Islet of Langerhans (tissue), 1 donor: Measurements from ENCODE around the gene VPS35L.

Source experiments
- FAIRE-seq: peaks from one replicate; lab custom pipeline; 2011; peaks lifted over from hg19 to GRCh38; lab: Jason Lieb, UNC

VPS35L gene

DNA sequence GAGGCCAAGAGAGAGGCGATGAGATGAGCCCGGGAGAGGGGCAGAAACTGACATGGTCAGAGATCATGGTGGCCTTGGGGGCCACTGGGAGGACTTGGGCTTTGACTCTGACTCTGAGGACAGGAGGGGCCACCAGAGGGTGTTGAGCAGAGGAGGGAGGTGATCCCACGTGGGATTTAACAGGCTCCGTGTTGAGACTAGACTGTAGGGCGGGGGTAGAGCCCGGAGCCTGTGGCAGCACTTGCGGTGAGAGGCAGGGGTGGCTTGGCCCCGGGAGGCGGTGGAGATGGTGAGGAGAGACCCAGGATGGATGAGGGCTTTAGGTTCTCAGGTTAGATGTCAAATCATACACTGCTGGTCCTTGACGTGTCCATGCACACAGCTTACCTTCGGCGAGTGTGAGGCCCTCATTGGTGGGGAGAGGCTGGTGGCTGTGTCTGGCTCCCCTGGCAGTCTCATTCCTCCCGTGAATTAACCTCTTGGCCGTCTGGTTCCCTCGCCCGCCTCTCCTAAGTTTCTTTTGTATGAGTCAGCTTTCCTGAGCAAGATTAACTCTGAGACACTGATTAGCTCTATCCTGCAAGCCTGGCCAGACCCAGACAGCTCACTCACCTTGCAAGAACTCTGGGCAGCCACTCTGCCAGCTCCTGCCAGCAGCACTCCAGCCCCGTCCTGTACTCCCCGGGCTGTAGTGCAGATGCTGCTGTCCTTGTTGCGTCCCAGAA is 39.7 kb downstream of the VPS35L start:
- no peak for FAIRE-seq

DNA sequence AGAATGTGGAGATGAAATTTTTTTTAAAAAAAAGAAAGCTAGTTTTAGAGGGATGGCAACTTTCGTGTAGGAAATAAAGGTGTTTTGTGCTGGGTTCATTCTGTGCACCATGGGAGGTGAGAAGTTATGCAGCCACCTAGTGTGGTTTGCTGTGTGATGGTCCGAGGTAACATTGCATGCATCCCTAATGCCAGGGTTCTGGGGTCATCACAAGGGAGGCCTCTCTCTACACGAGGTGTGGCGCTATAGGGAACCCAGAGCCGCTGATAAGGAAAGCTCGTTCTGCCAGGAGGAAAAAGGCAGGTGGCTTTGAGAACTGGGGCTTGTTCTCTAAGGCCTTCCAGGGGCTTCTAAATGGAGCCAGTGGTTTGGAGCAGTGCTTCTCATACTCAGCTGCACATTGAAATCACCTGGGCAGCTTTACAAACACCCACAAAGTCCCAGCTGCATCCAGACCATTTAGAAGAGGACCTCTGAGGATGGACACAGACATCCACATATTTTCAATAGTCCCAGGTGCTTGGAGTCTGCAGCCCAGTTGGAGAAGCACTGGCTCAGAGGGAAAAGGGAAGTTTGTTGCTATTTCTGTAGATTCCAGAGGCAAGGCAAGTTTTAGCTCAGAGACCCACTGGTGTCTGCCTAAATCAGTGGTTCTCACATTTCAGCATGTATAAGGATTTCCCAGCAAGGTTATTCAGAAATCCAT is 43.5 kb downstream of the VPS35L start:
- no peak for FAIRE-seq

DNA sequence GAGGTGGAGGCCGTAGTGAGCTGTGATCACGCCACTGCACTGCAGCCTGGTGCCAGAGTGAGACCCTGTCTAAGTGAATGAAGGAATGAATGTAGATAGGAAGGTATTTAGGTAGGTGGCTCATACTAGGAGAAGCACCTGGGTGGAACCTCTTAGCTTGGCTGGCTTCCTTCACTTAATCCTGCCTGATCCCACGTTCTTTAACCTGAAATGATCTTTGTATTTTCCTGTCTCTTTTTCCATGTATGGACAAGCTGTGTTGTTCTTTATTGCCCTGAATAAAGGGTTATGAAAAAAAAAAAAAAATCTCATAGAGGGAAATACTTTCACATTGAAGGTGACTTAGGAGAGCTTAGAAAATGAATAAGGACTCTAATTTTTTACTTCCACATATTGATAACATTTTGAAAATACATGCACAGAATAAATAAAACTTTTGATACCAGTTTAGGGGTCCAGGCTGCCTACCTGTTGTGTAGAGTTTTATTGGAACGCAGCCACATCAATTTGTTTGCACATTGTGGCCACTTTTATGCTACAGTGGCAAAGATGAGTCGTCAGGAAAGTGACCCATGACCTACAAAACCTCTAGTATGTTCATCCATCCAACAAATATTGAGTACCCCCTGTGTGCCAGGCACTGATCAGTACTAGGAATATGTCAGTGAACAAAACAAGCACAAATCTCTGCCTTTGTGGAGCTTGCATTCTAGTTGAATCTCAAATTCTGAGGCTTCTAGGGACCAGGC is 44.6 kb downstream of the VPS35L start:
- no peak for FAIRE-seq

DNA sequence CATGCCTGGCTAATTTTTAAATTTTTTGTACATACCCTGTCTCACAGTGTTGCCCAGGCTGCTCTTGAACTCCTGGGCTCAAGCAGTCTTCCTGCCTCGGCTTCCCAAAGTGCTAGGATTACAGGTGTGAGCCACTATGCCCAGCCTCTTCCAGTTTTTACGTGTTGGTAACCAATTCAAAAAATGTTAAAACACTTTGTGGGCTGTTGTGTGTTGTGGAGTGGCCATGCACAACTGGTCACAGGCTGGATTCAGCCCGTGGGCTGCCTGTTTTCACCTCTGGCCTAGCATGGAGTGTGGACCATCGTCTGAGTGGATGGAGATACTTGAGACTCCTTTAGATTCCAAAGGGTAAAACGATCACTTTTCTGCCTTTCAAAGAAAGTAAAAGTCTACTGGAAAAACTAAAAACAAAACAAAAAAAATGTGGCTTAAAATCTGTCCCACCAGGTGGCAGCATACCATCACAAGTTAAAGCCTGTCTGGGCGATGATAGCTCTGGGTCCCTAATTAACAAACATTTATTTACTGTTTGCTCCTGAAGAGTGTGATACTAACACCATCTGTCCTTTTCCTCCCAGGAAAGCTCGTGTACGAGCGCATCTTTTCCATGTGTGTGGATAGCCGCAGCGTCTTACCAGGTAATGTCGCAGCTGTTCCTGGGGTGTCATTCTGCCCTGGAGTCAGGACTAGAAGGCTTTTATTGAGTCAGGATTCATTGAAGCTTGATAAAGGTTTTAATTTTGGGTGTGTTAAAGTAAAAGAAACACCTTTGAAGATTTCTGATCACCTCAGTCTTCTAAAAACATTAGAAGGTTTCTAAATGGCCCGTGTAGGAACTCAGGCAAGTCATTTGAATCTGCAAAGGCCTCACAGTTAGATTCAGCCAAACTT is 45.8 kb downstream of the VPS35L start:
- FAIRE-seq, result peak; percentile 13

DNA sequence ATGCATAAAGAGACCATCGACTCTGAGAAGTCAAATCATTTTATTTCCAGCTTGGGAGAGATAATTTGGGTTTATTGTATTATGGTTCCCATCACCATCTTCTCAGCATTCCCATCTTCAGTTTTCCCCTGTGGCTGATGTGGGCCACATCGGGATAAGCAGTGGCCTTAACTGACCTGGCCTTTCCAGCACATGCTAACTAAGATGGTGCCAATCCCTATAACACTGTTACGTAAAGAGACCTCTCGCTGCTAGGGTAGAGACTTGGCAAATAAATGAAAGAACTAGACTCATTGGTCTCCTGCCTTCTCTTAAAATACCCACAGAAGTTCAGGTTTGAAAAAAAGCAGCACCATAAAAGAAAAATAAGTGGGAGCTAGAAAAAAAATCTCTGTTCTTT is 49.4 kb downstream of the VPS35L start:
- no peak for FAIRE-seq

DNA sequence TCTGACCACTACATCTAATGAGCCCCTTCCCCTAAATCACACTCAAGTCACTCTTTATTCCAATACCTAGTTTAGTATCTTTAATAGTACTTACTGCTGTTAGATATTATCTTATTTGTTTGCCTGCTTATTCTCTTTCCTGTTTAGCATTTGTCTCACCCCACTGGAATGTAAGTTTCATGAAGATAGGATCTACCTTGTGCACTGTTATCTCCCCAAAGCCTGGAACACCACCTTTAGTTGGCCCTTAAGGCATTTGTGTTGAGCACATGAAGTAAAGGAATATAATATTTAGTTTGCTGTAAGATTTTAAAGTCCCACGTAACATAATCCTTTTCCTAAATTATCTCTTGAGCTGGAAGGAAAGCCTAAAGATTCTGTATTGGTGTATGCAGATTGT is 50.2 kb downstream of the VPS35L start:
- FAIRE-seq, result no peak

DNA sequence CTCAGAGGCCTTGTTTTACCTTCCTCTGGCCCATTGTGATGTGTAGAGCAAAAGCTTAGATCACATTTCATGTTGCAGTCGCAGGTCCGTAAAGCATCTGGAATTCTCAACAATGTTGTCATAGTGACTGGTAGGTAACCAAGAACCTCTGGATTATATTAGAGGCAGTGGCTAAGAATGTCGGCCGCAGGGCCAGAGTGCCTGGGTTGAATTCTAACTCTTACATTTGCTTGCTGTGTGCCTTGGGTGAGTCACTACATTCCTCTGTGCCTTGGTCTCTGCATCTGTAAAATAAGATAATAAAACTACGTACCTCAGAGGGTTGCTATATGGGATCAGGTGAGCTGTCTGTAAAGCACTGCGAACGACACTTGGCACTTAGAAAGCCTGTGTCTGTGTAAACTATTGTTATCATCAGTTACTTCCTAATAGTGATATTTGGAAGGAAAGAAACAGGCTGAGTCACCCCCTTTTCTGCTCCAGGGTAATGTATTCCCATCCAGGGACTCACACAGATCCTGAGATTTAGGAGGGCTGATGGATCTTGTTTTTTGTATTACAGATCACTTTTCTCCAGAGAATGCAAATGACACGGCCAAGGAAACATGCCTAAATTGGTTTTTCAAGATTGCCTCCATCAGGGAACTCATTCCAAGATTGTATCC is 52.2 kb downstream of the VPS35L start:
- FAIRE-seq, result no peak

DNA sequence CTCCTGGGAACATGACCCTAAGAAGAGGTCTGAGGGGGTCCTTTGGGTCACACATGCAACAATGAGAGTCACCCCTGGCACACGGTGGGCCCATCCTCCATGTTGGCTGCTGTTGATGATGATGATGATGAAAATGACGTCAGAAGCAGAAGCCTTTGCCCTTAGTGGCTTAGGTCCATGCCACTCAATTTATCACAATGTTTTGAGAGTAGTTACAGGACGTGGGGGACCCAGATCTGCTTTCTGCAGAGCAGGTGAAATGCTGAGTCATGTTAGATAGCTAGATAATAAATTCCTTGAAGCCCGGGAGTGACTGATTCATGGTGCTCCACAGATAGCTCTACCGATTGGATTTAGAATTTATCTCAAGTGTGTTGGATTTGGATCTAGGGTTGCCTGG is 53.9 kb downstream of the VPS35L start:
- no peak for FAIRE-seq

DNA sequence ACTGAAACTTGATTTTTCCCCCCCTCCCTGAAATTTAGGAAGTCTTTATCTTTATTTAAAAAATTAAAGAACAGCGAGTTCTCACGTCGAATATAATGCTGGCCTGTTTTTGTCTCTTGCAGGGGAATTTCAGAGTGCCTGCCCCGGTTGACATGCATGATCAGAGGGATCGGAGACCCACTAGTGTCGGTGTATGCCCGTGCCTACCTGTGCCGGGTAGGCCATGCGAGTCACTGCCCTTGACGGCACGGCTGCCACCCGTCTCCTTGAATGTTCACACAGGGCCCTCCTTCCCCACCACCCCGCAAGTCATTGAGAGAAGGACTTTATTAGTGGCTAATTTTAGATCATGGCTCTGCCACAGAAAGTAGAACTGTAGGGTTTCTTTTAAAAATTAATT is 54.7 kb downstream of the VPS35L start:
- FAIRE-seq, result no peak

DNA sequence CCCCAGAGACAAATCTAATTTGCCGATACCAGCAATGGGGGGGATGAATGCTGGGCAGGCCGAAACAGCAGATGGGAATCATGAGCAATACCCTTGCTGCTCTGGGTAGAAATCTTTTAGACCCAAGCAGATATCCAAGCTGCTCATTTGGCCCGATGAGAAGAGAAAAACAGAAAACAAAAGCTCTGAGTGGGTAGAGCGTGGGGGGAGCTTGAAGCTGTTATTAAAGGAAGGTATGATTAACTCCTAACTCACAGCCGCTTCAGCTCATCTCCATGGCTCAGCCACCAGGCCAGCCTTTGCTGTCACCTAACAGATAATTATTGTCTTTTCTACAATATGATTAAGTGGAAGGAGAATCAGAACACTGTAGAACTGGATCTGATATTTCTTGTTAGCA is 58.3 kb downstream of the VPS35L start:
- no peak for FAIRE-seq

DNA sequence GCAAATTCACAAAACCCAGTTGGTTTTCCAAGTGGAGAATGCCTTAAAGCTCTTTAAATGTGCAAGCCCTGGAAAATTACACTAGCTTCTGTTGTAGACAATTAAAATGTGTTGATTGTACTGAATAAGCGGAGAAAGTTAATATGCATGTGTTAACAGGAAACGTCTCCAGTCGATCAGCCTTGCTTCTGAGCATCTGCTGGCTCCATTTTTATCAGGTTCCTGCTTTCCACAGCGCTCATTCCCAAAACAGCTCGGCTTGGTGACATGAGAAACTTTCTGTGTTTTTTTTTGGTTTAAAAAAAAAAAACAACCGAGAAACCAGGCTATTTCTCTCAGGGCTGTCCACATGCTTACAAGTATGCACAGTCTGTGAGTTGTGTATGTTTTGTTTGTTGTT is 60.7 kb downstream of the VPS35L start:
- no peak for FAIRE-seq

DNA sequence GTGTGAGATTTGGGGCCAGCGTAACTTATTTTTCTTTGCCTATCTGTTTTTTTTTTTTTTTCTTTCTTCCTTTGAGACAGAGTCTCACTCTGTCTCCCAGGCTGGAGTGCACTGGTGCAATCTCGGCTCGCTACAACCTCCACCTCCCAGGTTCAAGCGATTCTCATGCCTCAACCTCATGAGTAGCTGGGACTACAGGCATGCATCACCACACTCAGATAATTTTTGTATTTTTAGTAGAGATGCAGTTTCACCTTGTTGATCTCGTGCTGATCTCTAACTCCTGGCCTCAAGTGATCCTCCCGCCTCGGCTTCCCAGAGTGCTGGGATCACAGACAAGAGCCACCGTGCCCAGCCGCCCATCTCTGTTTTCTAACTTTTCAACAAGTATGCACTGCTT is 63.4 kb downstream of the VPS35L start:
- no peak for FAIRE-seq

DNA sequence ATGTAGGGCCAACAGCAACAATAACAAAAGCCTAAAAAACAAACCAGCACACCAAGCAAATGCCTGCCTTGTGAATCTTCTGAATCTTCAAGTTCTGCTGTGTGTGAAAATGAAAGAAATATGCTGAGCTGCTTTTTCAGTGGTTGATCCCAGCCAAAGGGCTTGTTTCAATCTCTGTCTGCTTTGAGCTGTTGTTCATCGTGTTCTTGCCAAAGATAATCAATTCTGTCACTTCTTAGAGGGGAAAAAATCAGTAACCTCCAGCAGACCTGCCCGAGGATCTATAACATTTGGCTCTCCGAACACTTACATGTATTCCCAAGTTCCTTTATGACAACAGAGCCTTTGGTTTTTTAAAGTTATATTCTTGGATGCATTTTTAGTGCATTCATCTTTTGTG is 65.9 kb downstream of the VPS35L start:
- FAIRE-seq, result no peak

DNA sequence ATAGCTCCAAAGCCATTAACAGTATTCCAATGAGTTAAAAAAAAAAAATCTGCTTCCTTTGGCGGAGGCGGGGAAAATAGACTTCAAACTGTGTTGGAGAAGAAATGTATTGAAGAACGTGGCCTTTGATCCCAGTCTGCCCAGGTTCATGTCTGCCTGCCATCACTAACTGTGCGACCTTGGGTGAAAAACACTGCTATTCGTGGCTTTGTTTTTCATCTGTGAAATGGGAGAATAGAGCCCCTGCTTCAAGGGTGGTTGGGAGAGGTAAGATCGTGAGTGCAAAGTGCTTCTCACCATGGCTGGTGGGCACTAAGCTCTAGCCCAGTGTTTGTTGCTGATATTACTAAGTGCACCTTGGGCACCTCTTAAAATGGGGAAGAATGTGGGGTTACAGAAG is 69.5 kb downstream of the VPS35L start:
- FAIRE-seq, result no peak

DNA sequence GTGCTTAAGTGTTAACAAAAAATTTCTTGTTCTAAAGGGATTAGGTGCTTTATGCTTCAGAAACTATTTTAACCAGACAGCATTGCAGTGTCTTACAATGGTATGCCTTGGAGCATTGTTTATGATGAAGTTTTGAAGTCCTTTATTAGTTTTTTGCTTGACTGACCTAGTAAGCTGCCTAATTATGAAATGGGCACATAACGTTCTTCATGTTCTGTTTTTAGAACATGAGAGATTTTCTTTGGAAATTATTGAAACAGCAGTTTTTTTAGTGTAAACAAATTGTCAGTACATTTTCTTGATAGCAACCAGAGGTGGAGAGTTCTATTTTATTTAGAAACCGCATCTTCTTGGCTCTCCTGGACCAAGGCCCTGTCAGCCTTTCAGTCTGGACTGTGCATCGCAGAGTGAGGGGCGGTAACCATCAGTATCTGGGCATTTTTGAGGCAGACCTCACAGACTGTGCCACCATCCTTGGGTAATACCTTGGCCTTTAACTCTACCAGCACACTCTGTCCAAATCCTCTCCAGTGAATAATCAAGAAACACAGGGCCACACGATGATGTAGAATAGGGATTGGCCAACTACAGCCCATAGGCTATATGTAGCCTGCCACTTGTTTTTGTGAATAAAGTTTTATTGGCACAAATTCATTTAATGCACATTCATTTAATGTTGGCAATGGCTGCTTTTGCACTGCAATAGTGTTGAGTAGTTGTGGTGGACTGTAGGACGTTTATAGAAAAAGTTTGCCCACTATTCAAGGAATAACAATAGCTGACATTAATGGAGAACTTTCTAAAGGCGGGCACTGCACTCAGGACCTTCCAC is 81.1 kb downstream of the VPS35L start:
- no peak for FAIRE-seq

DNA sequence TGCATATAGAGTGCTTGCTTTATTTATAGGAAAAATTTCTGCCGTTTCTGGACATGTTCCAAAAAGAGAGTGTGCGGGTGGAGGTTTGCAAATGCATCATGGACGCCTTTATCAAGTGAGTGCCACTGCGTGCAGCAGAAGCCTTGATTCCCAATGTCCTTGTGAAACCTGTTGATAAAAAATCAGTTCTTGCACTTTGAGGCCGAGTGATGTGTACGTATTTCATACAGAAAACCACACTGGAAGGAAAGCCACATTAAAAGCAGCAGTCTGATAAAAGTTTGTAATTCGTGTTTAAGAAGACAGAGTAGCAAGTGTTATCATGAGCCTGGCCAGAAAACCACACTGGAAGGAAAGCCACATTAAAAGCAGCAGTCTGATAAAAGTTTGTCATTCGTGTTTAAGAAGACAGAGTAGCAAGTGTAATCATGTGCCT is 84.5 kb downstream of the VPS35L start:
- no peak for FAIRE-seq

DNA sequence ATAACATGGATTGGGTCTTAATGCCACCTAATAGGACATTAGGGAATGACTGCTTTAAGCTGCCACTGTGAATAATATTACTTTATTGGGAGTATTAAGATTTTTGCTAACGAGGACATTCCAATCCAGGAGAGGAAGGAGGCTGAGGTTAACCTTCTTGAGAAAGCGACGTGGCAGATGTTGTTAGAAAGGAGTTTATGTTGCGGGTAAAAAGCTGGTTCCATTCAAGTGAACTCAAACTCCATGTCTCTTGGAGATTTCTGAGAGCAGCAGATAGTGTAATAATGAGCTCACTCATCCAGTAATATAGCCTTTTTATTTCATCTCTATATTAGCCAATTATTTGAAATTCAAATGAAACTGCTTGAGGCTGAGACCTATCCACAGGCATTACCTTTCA is 87.0 kb downstream of the VPS35L start:
- no peak for FAIRE-seq

DNA sequence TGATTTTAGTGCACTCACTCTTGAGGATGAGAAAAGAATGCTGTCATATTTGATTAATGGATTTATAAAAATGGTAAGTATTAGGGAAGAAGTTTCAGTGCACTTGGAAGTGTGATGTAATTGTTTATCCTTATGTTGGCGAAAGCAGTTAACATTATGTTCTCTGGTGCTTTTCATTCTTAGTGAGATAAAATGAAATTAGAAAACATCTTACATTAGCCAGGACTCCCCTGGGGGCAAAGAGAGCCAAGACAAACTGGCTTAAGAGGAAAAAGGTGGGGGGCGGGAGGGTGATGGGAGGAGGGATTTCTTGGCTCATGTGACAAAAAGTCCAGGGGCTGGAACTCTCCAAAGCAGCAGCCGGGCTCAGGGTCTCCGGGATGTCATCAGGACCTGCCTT is 89.4 kb downstream of the VPS35L start:
- FAIRE-seq, result no peak

DNA sequence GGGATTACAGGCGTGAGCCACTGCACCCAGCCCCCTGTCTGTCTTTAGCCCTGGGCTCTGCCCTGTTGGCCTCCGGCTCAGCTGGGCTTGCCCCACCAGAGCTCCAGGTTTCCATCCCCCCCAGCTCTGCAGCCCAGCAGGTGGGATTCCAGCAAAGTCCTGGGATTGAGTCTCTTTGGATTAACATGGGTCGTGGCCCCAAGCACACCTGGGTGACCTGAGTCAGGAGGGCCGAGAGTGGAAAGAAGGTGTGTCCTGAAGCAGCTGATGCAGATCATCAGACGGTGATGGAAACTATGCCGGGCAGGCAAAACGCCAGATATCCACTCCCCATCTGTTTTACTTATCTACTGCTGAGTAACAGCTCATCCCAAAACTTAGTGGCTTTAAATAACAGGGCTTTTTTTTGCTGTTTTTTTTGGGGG is 90.1 kb downstream of the VPS35L start:
- FAIRE-seq, result no peak

DNA sequence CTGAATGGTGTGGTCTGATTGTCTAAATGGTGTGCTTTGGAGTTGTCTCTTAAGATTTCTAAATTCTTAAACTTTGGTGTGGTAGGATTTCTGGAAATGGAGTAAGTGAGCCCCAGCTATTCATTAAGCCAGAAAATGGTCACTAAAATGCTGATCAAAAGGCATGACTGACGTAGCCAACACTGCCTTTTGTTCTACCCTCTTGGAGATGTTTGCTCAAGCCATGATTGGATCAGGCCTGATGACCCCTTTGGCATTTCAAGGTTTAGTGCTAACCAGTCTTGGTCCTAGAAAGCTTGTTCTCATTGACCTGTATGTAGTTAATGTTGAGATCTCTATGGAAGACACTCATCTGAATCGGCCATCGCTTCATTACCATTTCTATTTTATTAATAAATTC is 94.5 kb downstream of the VPS35L start:
- no peak for FAIRE-seq

DNA sequence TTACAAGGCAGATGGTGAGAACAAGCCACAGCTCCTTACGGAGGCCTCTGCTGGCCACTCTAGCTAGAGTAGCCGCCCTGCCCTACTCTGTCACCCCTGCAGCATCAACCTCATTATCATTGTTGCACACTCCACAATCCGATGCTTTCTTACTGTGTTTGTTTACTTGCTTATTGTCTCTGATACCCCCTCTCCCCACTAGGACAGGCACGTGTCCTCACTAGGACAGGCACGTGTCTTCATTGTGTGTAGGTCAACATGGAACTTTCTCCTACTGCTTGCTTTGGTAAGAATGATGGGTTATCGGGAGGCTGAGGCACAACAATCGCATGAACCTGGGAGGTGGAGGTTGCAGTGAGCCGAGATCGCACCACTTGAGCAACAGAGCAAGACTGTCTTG is 98.6 kb downstream of the VPS35L start:
- no peak for FAIRE-seq
